Neural crest cell (in vitro differentiated cells): ENCODE measurements around the gene TBC1D16. TPM values are rescaled to one million over a fixed set of nuclear protein-coding genes. Genes with fewer than 3 reads are reported as not detected.

Experiments used
- DNase-seq: peaks from one replicate; pipeline ENCODE4 v3.0.0; 2021; ENCODE audit warnings: low read depth, mixed read lengths, low spot score
- H3K27ac Mint-ChIP-seq: one replicate; pipeline ENCODE4 v1.8.0; 2021; ENCODE audit warnings: mild to moderate bottlenecking, mixed read lengths; ENCODE audit not compliant: unreplicated experiment
- H3K27me3 Mint-ChIP-seq: 2 replicates; pipeline ENCODE4 v1.8.0; 2021; ENCODE audit warnings: low read depth, mild to moderate bottlenecking, mixed read lengths
- H3K36me3 Mint-ChIP-seq: 2 replicates; pipeline ENCODE4 v1.8.0; 2021; ENCODE audit warnings: low read depth, mild to moderate bottlenecking, mixed read lengths
- H3K4me1 Mint-ChIP-seq: 2 replicates; pipeline ENCODE4 v1.8.0; 2021; ENCODE audit warnings: mixed read lengths
- H3K4me3 Mint-ChIP-seq: one replicate; pipeline ENCODE4 v1.8.0; 2021; ENCODE audit warnings: mild to moderate bottlenecking, mixed read lengths
- H3K9me3 Mint-ChIP-seq: 2 replicates; pipeline ENCODE4 v1.8.0; 2021; ENCODE audit warnings: mixed read lengths
- CTCF ChIP-seq: fragments of 200-600 bp; sonication (generic); conservative IDR thresholded peaks from 2 replicates; pipeline ENCODE4 v1.5.0; 2021; ENCODE audit warnings: antibody characterized with exemption, mild to moderate bottlenecking
- total RNA-seq: library from RNA; stranded (reverse); gene quantifications from 2 replicates; pipeline ENCODE4 v1.2.1, GENCODE V29; 2021

Gene TBC1D16
- total RNA-seq, 1 donor from 2014 or later = 96.2 TPM

GRCh38 chr17:79909121-79909520 lies 126.6 kb downstream of the TBC1D16 start:
- TF ChIP-seq CTCF = no peak
- no peak for DNase-seq
- Mint-ChIP-seq H3K36me3 (no peaks in the 10 kb centered on the region), H3K4me3 (no peak overlapping the region), H3K27me3 (peaks cover 7% of the 10 kb centered on the region), H3K4me1 (peaks cover 7% of the 10 kb centered on the region), H3K27ac (no peak overlapping the region), H3K9me3 (no peaks in the 10 kb centered on the region)

- DNase-seq = no peak
- Mint-ChIP-seq H3K27ac (peak overlapping the region; percentile 57), H3K4me1 (peaks cover 7% of the 10 kb centered on the region), H3K9me3 (no peaks in the 10 kb centered on the region), H3K4me3 (no peak overlapping the region), H3K36me3 (no peaks in the 10 kb centered on the region), H3K27me3 (peaks cover 7% of the 10 kb centered on the region)
- no peak for TF ChIP-seq CTCF
Measured at GRCh38 chr17:79907850-79908249, 127.8 kb downstream of the TBC1D16 start.

- Mint-ChIP-seq H3K9me3 (no peaks in the 10 kb centered on the region), H3K4me1 (peaks cover 7% of the 10 kb centered on the region), H3K27ac (no peak overlapping the region), H3K4me3 (no peak overlapping the region), H3K27me3 (peaks cover 7% of the 10 kb centered on the region), H3K36me3 (no peaks in the 10 kb centered on the region)
- TF ChIP-seq CTCF = no peak
- no peak for DNase-seq
Measured at GRCh38 chr17:79907217-79907715, 128.4 kb downstream of the TBC1D16 start.

- TF ChIP-seq CTCF = peak; percentile 52
- DNase-seq = no peak
- Mint-ChIP-seq H3K27ac (no peak overlapping the region), H3K27me3 (peaks cover 7% of the 10 kb centered on the region), H3K9me3 (no peaks in the 10 kb centered on the region), H3K36me3 (no peaks in the 10 kb centered on the region), H3K4me3 (no peak overlapping the region), H3K4me1 (peaks cover 7% of the 10 kb centered on the region)
Measured at GRCh38 chr17:79905832-79906231, 129.8 kb downstream of the TBC1D16 start.

- TF ChIP-seq CTCF = no peak
- Mint-ChIP-seq H3K27ac (no peak overlapping the region), H3K27me3 (peaks cover 6% of the 10 kb centered on the region), H3K4me3 (no peak overlapping the region), H3K9me3 (no peaks in the 10 kb centered on the region), H3K4me1 (peaks cover 7% of the 10 kb centered on the region), H3K36me3 (no peaks in the 10 kb centered on the region)
- no peak for DNase-seq
Measured at GRCh38 chr17:79904865-79905264, 130.8 kb downstream of the TBC1D16 start.
